Hepatocyte (in vitro differentiated cells): ENCODE data around the gene AUTS2.

ENCODE experiments used
- CTCF ChIP-seq: fragments of 200-600 bp; sonication (generic); IDR thresholded peaks from 2 replicates; pipeline ENCODE4 v1.5.1; 2016; ENCODE audit warnings: antibody characterized with exemption, mild to moderate bottlenecking; ENCODE audit not compliant: poor library complexity
- EZH2 ChIP-seq: fragments of 200-600 bp; sonication (generic); IDR thresholded peaks from 2 replicates; pipeline ENCODE4 v1.6.1; 2016; ENCODE audit warnings: antibody characterized with exemption, mild to moderate bottlenecking, borderline replicate concordance

- TF ChIP-seq CTCF (no peak), EZH2 (no peak)
Measured at GRCh38 chr7:69553190-69553589, 45.1 kb upstream of the AUTS2 start.
